EH (cell line): ENCODE data around the gene RND2.
"Not testable (repeated sequence)": the region's sequence is repeated elsewhere in the genome, so short reads cannot be mapped to it uniquely, and the experiment has no call there.

Source experiments
- DNase-seq: peaks from one replicate; pipeline ENCODE4 v3.0.0-alpha.2; 2015; ENCODE audit warnings: low read depth

Gene RND2

GRCh38 chr17:43024407-43025289 lies at the start of gene RND2:
Gene RND2, plus strand, starts transcription at chr17:43025231. Its CDS starts 117 bp downstream, at chr17:43025348.
- DNase-seq: peak; percentile 98

GRCh38 chr17:42975265-42975664 lies 49.8 kb upstream of the RND2 start:
- DNase-seq: no peak

GRCh38 chr17:42975701-42976100 lies 49.3 kb upstream of the RND2 start:
- DNase-seq: not testable (repeated sequence)

- DNase-seq: peak; percentile 88
Observed at GRCh38 chr17:42979511-42980273, 45.3 kb upstream of the RND2 start, which contains the start of gene PTGES3L. Gene PTGES3L, minus strand, starts transcription at chr17:42980080. Its CDS starts 27 bp downstream, at chr17:42980053.

GRCh38 chr17:42980274-42980765 lies 44.7 kb upstream of the RND2 start, which contains the start of gene RUNDC1:
Gene RUNDC1, plus strand, starts transcription at chr17:42980565. Its CDS starts 12 bp downstream, at chr17:42980577.
- DNase-seq: peak; percentile 90

GRCh38 chr17:42980766-42981397 lies 44.1 kb upstream of the RND2 start:
- DNase-seq: peak; percentile 66

GRCh38 chr17:42982266-42982665 lies 42.8 kb upstream of the RND2 start:
- no peak for DNase-seq

GRCh38 chr17:42985225-42985624 lies 39.8 kb upstream of the RND2 start:
- no peak for DNase-seq

GRCh38 chr17:42989141-42989540 lies 35.9 kb upstream of the RND2 start:
- DNase-seq: peak; percentile 70

- DNase-seq: peak; percentile 87
Observed at GRCh38 chr17:42989726-42990652, 35.0 kb upstream of the RND2 start.

- no peak for DNase-seq
Observed at GRCh38 chr17:42991471-42991870, 33.6 kb upstream of the RND2 start.

GRCh38 chr17:42992872-42993271 lies 32.2 kb upstream of the RND2 start:
- DNase-seq: no peak

GRCh38 chr17:42993913-42994312 lies 31.1 kb upstream of the RND2 start:
- not testable (repeated sequence) for DNase-seq

- no peak for DNase-seq
Observed at GRCh38 chr17:42997390-42997983, 27.5 kb upstream of the RND2 start.

GRCh38 chr17:42997984-42998938 lies 26.8 kb upstream of the RND2 start, which contains the start of gene RPL27:
Gene RPL27, plus strand, starts transcription at chr17:42998419. Its CDS starts 332 bp downstream, at chr17:42998751.
- peak; percentile 100 for DNase-seq

GRCh38 chr17:42999003-42999525 lies 26.0 kb upstream of the RND2 start:
- DNase-seq: no peak

- DNase-seq: not testable (repeated sequence)
Observed at GRCh38 chr17:43000894-43001293, 24.1 kb upstream of the RND2 start.

GRCh38 chr17:43003542-43004172 lies 21.4 kb upstream of the RND2 start:
- peak; percentile 58 for DNase-seq
